HepG2 (cell line): ENCODE data around the gene PIGV. TPM values are rescaled to one million over a fixed set of nuclear protein-coding genes. Genes with fewer than 3 reads are reported as not detected.

Experiments
- BCL6 ChIP-seq: IDR thresholded peaks from 2 replicates; pipeline ENCODE4 v1.6.1; 2016; ENCODE audit warnings: missing genetic modification reagents, missing compliant biosample characterization
- CBX2 ChIP-seq, 2 experiments: fragments of 200-600 bp in 1 of 2; sonication (generic); formaldehyde crosslinking in 1 of 2; IDR thresholded peaks; 2 replicates each; pipeline versions ENCODE4 v1.7.0 to v1.8.1; 2018 to 2022; ENCODE audit warnings: low read depth in 2 of 2, low read length in 1 of 2, mild to moderate bottlenecking in 1 of 2, missing genetic modification reagents in 1 of 2
- CCAR2 ChIP-seq: fragments of 200-400 bp; formaldehyde crosslinking; optimal IDR thresholded peaks from 2 replicates; pipeline ENCODE3; 2018; ENCODE audit warnings: low read depth, mild to moderate bottlenecking, low read length, moderate library complexity
- HOXD1 ChIP-seq: sonication (generic); formaldehyde crosslinking; IDR thresholded peaks from 2 replicates; pipeline ENCODE4 v1.5.0; 2020; ENCODE audit warnings: missing genetic modification reagents
- KLF16 ChIP-seq, 2 experiments: sonication (generic) in 1 of 2; formaldehyde crosslinking in 1 of 2; IDR thresholded peaks; 2 replicates each; pipeline versions ENCODE4 v1.6.1 to v1.8.0; 2016 to 2023; ENCODE audit warnings: missing genetic modification reagents in 2 of 2, missing compliant biosample characterization in 1 of 2
- MED1 ChIP-seq: sonication (generic); formaldehyde crosslinking; IDR thresholded peaks from 2 replicates; pipeline ENCODE4 v1.4.0; 2020; ENCODE audit warnings: missing genetic modification reagents
- NFE2L1 ChIP-seq: sonication (generic); formaldehyde crosslinking; IDR thresholded peaks from 2 replicates; pipeline ENCODE4 v1.4.0; 2020; ENCODE audit warnings: missing genetic modification reagents, mild to moderate bottlenecking, borderline replicate concordance
- RELA ChIP-seq: sonication (generic); formaldehyde crosslinking; IDR thresholded peaks from 2 replicates; pipeline ENCODE4 v1.4.0; 2020; ENCODE audit warnings: missing genetic modification reagents
- TAF1 ChIP-seq: sonication (generic); formaldehyde crosslinking; IDR thresholded peaks from 2 replicates; pipeline ENCODE4 v1.4.0; 2020; ENCODE audit warnings: missing genetic modification reagents
- U2AF2 ChIP-seq: fragments of 200-400 bp; formaldehyde crosslinking; IDR thresholded peaks from 2 replicates; pipeline ENCODE4 v1.6.1; 2017; ENCODE audit warnings: low read depth, mild to moderate bottlenecking, low read length
- ZC3H13 ChIP-seq: sonication (generic); formaldehyde crosslinking; IDR thresholded peaks from 2 replicates; pipeline ENCODE4 v1.8.1; 2023; ENCODE audit warnings: mild to moderate bottlenecking, missing genetic modification reagents, moderate library complexity
- ZFP36L2 ChIP-seq: sonication (generic); formaldehyde crosslinking; IDR thresholded peaks from 2 replicates; pipeline ENCODE4 v1.4.0; 2020; ENCODE audit warnings: missing genetic modification reagents
- ZNF543 ChIP-seq: sonication (generic); formaldehyde crosslinking; IDR thresholded peaks from 2 replicates; pipeline ENCODE4 v1.4.0; 2020; ENCODE audit warnings: mild to moderate bottlenecking, missing genetic modification reagents
- ZNF552 ChIP-seq: sonication (generic); formaldehyde crosslinking; IDR thresholded peaks from 2 replicates; pipeline ENCODE4 v1.9.0; 2022; ENCODE audit warnings: missing genetic modification reagents, mild to moderate bottlenecking, borderline replicate concordance
- ZNF563 ChIP-seq: sonication (generic); formaldehyde crosslinking; IDR thresholded peaks from 2 replicates; pipeline ENCODE4 v1.8.0; 2022; ENCODE audit warnings: mild to moderate bottlenecking, moderate library complexity, missing genetic modification reagents
- ZNF713 ChIP-seq: sonication (generic); formaldehyde crosslinking; IDR thresholded peaks from 2 replicates; pipeline ENCODE4 v1.4.0; 2020; ENCODE audit warnings: mild to moderate bottlenecking, missing genetic modification reagents
- polyA plus RNA-seq, 8 experiments: library from polyadenylated mRNA; depleted of rRNA in 3 of 8; stranded (reverse) in 7 of 8; unstranded in 1 of 8; fragments of >200 nt; fragmentation: Illumina TruSeq in 4 of 8; extraction: Trizol in 4 of 8; gene quantifications; 2 replicates each; pipeline versions ENCODE4 v1.2.1 to v1.2.3, GENCODE V29; 2011 to 2016; ENCODE audit warnings: low read depth in 4 of 8, missing spikeins in 1 of 8, mixed read lengths in 1 of 8; ENCODE audit not compliant: insufficient read depth in 1 of 8
- total RNA-seq, 5 experiments: library from RNA; depleted of rRNA; stranded (reverse); fragments of >200 nt; fragmentation: Illumina TruSeq; extraction: Trizol; gene quantifications; 2 replicates each; pipeline ENCODE4 v1.2.3, GENCODE V29; 2016; ENCODE audit warnings: low read depth in 1 of 5
- TF ChIP-seq, protein P1 (sequence below): sonication (generic); formaldehyde crosslinking; IDR thresholded peaks from 2 replicates; pipeline ENCODE4 v1.4.0; 2020; ENCODE audit warnings: missing genetic modification reagents
- TF ChIP-seq, protein P2 (sequence below): sonication (generic); formaldehyde crosslinking; IDR thresholded peaks from 2 replicates; pipeline ENCODE4 v1.5.1; 2020; ENCODE audit warnings: missing genetic modification reagents, mild to moderate bottlenecking, borderline replicate concordance
- TF ChIP-seq, protein P3 (sequence below): IDR thresholded peaks from 2 replicates; pipeline ENCODE4 v1.4.0; 2020; ENCODE audit warnings: mild to moderate bottlenecking, missing genetic modification reagents
- TF ChIP-seq, protein P4 (sequence below): sonication (generic); formaldehyde crosslinking; IDR thresholded peaks from 2 replicates; pipeline ENCODE4 v1.5.1; 2020; ENCODE audit warnings: missing genetic modification reagents, mild to moderate bottlenecking, borderline replicate concordance

The PIGV gene
- total and polyA plus RNA-seq, 2 of the 13 experiments (the other 11 are each of a cell fraction or from before 2014, with no cell fraction given), result 13.5 to 22.7 TPM

DNA sequence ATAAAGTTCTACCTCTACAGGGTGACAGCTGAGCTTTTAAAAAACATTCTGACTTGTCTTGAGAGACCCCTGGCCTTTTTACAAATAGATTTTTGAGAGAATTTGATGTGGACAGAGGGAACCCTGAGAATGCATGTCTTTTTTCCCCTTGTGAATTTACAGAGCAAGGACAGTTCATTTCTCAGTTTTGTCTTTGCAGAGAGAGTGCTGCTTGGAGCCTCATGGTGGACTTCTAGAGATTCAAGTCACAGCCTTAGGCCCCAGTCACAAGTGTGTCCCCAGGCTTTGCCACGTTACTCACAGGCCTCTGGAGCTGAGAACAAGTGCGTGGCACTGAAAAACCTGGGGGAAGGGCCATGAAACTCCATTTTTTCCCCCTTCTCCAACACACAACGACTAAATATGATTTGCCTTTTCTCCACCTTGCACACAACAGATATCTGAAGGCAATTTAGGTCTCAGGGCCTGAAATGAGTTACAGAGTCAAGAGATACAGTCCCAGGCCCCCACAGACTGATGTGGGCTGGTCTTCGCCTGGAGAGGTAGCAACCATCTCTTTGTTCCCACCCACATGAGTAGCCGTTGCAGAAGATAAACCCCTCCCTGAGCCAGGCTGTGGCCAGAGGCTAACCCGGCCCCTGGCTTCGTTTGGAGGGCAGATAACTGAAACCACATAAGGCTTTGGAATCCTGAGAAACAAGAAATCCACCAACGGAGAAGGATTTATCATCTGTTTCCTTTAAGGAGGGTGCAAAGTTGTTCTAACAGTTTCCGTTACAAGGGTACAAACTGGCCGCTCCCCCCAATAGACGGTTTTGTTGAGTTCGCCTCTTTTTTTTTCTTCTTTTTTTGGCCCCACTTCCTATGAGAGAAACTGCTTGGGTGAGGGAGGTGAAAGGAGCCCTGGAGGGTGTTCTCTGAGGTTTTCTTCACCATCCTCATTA, 1.0 kb upstream of the PIGV start (continued):
- TF ChIP-seq, protein P1, sequence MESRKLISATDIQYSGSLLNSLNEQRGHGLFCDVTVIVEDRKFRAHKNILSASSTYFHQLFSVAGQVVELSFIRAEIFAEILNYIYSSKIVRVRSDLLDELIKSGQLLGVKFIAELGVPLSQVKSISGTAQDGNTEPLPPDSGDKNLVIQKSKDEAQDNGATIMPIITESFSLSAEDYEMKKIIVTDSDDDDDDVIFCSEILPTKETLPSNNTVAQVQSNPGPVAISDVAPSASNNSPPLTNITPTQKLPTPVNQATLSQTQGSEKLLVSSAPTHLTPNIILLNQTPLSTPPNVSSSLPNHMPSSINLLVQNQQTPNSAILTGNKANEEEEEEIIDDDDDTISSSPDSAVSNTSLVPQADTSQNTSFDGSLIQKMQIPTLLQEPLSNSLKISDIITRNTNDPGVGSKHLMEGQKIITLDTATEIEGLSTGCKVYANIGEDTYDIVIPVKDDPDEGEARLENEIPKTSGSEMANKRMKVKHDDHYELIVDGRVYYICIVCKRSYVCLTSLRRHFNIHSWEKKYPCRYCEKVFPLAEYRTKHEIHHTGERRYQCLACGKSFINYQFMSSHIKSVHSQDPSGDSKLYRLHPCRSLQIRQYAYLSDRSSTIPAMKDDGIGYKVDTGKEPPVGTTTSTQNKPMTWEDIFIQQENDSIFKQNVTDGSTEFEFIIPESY (CRISPR knock-in tag), result no peak
- TF ChIP-seq U2AF2, result no peak
- peak in 1 of 2 experiments; percentile 33; a peak in 1 of 4 replicates for TF ChIP-seq KLF16 (CRISPR knock-in tag; IDR thresholded peaks at IDR 0.05)
- TF ChIP-seq ZFP36L2, result no peak
- TF ChIP-seq ZNF563 (CRISPR knock-in tag), result 0 out of 2 replicates have a peak, but pooled peaks have one; percentile 34
- TF ChIP-seq, protein P2, sequence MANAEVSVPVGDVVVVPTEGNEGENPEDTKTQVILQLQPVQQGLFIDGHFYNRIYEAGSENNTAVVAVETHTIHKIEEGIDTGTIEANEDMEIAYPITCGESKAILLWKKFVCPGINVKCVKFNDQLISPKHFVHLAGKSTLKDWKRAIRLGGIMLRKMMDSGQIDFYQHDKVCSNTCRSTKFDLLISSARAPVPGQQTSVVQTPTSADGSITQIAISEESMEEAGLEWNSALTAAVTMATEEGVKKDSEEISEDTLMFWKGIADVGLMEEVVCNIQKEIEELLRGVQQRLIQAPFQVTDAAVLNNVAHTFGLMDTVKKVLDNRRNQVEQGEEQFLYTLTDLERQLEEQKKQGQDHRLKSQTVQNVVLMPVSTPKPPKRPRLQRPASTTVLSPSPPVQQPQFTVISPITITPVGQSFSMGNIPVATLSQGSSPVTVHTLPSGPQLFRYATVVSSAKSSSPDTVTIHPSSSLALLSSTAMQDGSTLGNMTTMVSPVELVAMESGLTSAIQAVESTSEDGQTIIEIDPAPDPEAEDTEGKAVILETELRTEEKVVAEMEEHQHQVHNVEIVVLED, result no peak
- TF ChIP-seq, protein P3, sequence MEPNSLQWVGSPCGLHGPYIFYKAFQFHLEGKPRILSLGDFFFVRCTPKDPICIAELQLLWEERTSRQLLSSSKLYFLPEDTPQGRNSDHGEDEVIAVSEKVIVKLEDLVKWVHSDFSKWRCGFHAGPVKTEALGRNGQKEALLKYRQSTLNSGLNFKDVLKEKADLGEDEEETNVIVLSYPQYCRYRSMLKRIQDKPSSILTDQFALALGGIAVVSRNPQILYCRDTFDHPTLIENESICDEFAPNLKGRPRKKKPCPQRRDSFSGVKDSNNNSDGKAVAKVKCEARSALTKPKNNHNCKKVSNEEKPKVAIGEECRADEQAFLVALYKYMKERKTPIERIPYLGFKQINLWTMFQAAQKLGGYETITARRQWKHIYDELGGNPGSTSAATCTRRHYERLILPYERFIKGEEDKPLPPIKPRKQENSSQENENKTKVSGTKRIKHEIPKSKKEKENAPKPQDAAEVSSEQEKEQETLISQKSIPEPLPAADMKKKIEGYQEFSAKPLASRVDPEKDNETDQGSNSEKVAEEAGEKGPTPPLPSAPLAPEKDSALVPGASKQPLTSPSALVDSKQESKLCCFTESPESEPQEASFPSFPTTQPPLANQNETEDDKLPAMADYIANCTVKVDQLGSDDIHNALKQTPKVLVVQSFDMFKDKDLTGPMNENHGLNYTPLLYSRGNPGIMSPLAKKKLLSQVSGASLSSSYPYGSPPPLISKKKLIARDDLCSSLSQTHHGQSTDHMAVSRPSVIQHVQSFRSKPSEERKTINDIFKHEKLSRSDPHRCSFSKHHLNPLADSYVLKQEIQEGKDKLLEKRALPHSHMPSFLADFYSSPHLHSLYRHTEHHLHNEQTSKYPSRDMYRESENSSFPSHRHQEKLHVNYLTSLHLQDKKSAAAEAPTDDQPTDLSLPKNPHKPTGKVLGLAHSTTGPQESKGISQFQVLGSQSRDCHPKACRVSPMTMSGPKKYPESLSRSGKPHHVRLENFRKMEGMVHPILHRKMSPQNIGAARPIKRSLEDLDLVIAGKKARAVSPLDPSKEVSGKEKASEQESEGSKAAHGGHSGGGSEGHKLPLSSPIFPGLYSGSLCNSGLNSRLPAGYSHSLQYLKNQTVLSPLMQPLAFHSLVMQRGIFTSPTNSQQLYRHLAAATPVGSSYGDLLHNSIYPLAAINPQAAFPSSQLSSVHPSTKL (CRISPR knock-in tag), result no peak; the same call in 1 of the 2 replicates
- no peak for TF ChIP-seq NFE2L1 (CRISPR knock-in tag)
- TF ChIP-seq CBX2 (IDR thresholded peaks at IDR 0.05; ENCODE audit: low read depth, low read length), result no peak
- no peak for TF ChIP-seq CBX2 (CRISPR knock-in tag; IDR thresholded peaks at IDR 0.05; ENCODE audit: low read depth)
- TF ChIP-seq ZNF713 (CRISPR knock-in tag), result no peak
- TF ChIP-seq RELA (CRISPR knock-in tag), result no peak
- TF ChIP-seq ZNF552 (CRISPR knock-in tag), result no peak
- no peak for TF ChIP-seq CCAR2
- no peak for TF ChIP-seq ZC3H13 (CRISPR knock-in tag)
- TF ChIP-seq BCL6, result peak; percentile 40; the same call in 1 of the 2 replicates
- 0 out of 2 replicates have a peak, but pooled peaks have one; percentile 40 for TF ChIP-seq TAF1 (CRISPR knock-in tag)
- TF ChIP-seq MED1 (CRISPR knock-in tag), result no peak
- peak; percentile 44; the same call in 1 of the 2 replicates for TF ChIP-seq ZNF543 (CRISPR knock-in tag)
- TF ChIP-seq HOXD1, result no peak
- TF ChIP-seq, protein P4, sequence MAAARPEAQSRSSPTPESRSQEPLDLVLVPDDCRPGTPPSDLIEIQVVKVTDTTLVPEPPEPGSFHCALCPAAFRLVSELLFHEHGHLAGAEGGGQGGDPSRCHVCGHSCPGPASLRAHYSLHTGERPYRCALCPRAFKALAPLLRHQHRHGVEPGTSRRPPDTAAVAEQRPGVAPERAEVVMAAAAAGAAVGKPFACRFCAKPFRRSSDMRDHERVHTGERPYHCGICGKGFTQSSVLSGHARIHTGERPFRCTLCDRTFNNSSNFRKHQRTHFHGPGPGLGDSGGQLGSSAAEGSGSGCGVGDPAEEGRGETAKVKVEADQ (CRISPR knock-in tag), result no peak
